KOPT-K1 (cell line): ENCODE results near the gene LMNTD1.
"Not testable (repeated sequence)": the region's sequence is repeated elsewhere in the genome, so short reads cannot be mapped to it uniquely, and the experiment has no call there.

Experiments used
- H3K27ac ChIP-seq: fragments of 200-600 bp; sonication (generic); 2 replicates; pipeline ENCODE4 v1.5.1; 2016; ENCODE audit warnings: antibody characterized with exemption, mild to moderate bottlenecking, low read depth, low read length; ENCODE audit not compliant: poor library complexity, severe bottlenecking
- H3K36me3 ChIP-seq: fragments of 200-600 bp; sonication (generic); 2 replicates; pipeline ENCODE4 v1.5.1; 2017; ENCODE audit warnings: antibody characterized with exemption, mild to moderate bottlenecking, low read length, moderate library complexity; ENCODE audit not compliant: insufficient read depth
- H3K9me3 ChIP-seq: fragments of 200-600 bp; sonication (generic); 2 replicates; pipeline ENCODE4 v1.5.1; 2017; ENCODE audit warnings: antibody characterized with exemption, low read length, mild to moderate bottlenecking; ENCODE audit not compliant: insufficient read depth, poor library complexity, severe bottlenecking

Gene LMNTD1

DNA sequence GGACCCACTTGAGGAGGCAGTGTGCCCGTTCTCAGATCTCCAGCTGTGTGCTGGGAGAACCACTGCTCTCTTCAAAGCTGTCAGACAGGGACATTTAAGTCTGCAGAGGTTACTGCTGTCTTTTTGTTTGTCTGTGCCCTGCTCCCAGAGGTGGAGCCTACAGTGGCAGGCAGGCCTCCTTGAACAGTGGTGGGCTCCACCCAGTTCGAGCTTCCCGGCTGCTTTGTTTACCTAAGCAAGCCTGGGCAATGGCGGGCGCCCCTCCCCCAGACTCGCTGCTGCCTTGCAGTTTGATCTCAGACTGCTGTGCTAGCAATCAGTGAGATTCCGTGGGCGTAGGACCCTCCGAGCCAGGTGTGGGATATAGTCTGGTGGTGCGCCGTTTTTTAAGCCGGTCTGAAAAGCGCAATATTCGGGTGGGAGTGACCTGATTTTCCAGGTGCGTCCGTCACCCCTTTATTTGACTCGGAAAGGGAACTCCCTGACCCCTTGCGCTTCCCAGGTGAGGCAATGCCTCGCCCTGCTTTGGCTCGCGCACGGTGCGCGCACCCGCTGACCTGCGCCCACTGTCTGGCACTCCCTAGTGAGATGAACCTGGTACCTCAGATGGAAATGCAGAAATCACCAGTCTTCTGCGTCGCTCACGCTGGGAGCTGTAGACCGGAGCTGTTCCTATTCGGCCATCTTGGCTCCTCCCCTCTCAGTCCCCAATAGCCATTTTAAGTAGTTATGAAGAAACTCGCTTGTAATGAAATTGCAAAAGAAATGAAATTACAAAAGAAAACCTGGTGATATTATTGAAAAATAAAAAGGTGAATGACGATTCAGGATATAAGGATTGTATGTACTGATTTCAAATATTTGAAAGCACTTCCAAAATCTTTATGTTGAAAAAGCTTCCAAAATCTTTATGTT lies 63.9 kb downstream of the LMNTD1 start:
- H3K27ac ChIP-seq, H3K36me3 ChIP-seq, H3K9me3 ChIP-seq: not testable (repeated sequence)

DNA sequence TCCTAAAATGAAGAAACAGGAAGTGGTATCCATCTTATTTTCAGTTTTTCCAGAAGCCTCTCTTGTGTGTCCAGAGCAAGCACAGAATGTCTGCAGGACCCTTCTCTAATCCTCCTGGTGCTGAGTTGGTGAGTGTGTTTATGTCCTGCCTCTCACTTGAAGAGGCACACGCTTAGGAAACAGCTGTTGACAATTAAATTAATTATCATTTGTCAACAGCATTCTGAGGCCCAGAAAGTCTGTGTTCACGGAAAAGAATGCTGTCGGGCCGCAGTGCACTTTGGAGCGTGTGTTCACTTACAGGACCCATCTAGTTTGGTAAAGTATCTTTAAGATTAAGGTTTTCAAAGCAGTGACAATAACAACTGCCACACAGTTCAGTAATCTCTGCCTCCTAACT lies 70.5 kb downstream of the LMNTD1 start:
- no peaks in the 10 kb centered on the region for H3K9me3 ChIP-seq
- H3K27ac ChIP-seq = no peak overlapping the region
- H3K36me3 ChIP-seq = no peaks in the 10 kb centered on the region

DNA sequence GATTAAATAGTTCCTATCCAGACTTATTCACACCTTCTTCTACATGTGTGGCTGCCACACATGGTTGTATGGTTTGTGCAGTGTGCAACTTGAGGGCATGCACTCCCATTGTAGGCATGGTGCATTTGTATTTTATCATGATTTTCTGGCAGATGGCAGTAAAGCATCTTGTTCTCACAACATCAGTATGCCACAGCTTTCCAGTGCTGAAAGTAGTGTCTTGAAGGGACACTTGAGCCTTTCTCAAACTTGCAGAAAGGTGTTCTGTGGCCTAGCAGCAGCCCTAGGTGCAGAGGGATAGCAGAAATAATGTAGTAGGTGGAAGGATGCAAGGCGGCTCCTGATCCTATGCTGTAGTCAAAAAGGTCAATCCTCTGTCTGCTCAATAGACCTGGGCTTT lies 72.9 kb downstream of the LMNTD1 start:
- Histone ChIP-seq H3K27ac (no peak overlapping the region), H3K36me3 (no peaks in the 10 kb centered on the region), H3K9me3 (no peaks in the 10 kb centered on the region)

- Histone ChIP-seq H3K36me3 (no peaks in the 10 kb centered on the region), H3K9me3 (no peaks in the 10 kb centered on the region), H3K27ac (no peak overlapping the region)
These were observed 75.9 kb downstream of the LMNTD1 start for GRCh38 chr12:25477217-25477616.

DNA sequence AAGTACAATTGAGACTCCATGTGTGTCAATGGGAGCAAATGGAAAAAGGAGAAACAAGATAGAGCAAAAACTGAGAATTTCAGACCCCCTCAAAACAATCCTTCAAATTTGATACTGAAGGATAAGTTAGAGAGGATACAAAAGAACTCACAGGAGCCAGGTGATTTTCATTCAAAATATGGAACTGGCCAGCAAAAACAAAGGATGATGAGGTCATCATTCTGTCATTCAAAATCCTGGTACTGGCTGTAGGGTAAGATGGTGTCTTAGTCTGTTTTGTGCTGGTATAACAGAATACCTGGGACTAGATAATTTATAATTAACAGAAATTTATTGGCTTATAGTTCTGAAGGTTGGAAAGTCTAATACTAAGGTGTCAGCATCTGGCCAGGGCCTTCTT lies 80.6 kb downstream of the LMNTD1 start:
- H3K36me3 ChIP-seq = no peaks in the 10 kb centered on the region
- no peaks in the 10 kb centered on the region for H3K9me3 ChIP-seq
- no peak overlapping the region for H3K27ac ChIP-seq

DNA sequence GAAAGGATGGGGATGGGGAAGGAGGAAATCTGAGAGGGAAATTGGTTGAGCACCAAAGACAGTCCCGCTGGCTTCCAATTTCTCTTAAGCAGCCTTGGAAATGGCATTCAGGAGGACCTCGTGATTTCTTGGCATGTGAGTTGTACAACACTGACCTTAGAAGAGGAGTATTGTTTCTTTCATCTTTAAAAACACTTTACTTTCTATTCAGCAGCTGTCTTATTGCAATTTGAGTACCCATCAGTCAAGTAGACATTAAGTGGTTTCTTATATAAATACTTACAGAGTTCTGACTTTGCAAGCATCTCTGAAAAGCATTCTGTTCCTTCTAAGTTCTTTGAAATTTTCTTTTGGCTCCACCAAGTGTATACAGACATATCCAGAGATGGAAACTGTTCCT lies 83.2 kb downstream of the LMNTD1 start:
- no peaks in the 10 kb centered on the region for H3K36me3 ChIP-seq
- no peak overlapping the region for H3K27ac ChIP-seq
- no peaks in the 10 kb centered on the region for H3K9me3 ChIP-seq

DNA sequence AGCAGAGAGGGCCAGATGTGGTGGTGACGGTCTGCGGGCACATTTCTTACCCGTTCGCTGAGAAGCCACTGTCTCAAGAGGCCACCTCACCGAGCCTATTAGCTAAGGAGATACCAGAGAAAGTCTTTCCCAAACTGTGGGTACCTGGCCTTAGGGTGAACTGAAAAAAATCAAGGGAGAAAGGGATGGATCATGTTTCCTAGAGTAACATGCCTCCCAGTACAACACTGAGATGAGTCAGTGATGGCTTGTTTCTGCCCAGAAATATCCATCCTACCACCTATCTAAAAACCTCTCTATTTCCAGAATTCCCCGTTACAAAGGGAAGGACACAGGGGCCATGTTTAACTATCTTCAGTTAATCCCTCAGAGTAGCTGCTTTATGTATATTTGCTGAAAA lies 83.7 kb downstream of the LMNTD1 start:
- Histone ChIP-seq H3K36me3 (no peaks in the 10 kb centered on the region), H3K27ac (no peak overlapping the region), H3K9me3 (no peaks in the 10 kb centered on the region)

DNA sequence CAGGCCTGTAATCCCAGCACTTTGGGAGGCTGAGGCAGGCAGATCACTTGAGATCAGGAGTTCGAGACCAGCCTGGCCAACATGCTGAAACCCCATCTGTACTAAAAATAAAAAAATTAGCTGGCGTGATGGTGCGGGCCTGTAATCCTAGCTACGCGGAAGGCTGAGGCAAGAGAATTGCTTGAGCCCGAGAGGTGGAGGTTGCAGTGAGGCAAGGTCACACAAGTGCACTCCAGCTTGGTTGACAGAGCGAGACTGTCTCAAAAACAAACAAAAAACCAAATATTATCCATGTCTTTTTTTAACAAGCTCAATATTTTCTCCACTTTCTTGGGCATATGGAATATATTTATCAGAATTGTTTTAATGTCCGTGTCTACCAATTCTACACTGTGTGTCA lies 89.6 kb downstream of the LMNTD1 start:
- no peaks in the 10 kb centered on the region for H3K36me3 ChIP-seq
- no peaks in the 10 kb centered on the region for H3K9me3 ChIP-seq
- no peak overlapping the region for H3K27ac ChIP-seq

GRCh38 chr12:25463005-25463404 lies 90.1 kb downstream of the LMNTD1 start:
- Histone ChIP-seq H3K36me3 (no peaks in the 10 kb centered on the region), H3K9me3 (no peaks in the 10 kb centered on the region), H3K27ac (no peak overlapping the region)

DNA sequence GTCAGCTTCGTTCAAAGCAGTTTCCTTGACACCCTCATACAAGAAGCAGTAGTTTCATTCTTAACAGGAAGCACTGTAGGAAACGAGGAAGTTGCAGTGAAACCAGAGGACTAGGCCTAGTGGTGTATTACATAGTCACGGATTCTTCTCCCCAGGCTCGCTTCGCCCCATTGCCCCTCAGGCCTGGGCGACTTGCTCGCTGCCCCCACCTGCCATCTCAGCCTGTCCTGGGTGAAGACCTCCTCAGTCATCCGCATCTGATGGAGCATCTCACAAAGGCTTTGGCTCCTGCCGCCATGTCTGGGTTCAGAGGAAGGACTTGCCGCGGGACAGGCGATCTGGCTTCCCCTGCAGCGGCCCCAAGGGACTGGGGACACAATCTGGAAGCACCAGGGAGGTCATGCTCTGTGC lies 93.5 kb downstream of the LMNTD1 start:
- Histone ChIP-seq H3K9me3 (no peaks in the 10 kb centered on the region), H3K27ac (no peak overlapping the region), H3K36me3 (no peaks in the 10 kb centered on the region)

- Histone ChIP-seq H3K9me3 (no peaks in the 10 kb centered on the region), H3K27ac (no peak overlapping the region)
These were observed 95.0 kb downstream of the LMNTD1 start for GRCh38 chr12:25458047-25458552.

GRCh38 chr12:25456474-25456873 lies 96.6 kb downstream of the LMNTD1 start:
- Histone ChIP-seq H3K36me3 (no peaks in the 10 kb centered on the region), H3K27ac (no peak overlapping the region), H3K9me3 (no peaks in the 10 kb centered on the region)

More at GRCh38 chr12:25458047-25458552, 95.0 kb downstream of the LMNTD1 start:
- no peaks in the 10 kb centered on the region for H3K36me3 ChIP-seq

DNA sequence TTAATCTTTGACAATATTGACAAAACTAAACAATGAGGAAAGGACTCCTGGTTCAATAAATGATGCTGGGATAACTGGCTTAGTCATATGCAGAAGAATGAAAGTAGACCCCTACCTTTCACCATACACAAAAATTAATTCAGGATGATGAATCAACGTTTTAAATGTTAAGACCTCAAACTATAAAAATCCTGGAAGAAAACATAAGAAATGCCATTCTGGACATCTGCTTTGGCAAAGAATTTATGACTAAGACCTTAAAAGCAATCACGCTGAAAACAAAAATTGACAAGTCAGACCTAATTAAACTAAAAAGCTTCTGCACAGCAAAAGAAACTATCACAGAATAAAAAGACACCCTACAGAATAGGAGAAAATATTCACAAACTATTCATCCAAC lies 97.4 kb downstream of the LMNTD1 start:
- Histone ChIP-seq H3K36me3 (no peaks in the 10 kb centered on the region), H3K27ac (no peak overlapping the region), H3K9me3 (no peaks in the 10 kb centered on the region)

- no peak overlapping the region for H3K27ac ChIP-seq
- no peaks in the 10 kb centered on the region for H3K9me3 ChIP-seq
- H3K36me3 ChIP-seq = no peaks in the 10 kb centered on the region
These were observed 104.1 kb downstream of the LMNTD1 start for GRCh38 chr12:25449007-25449406.

GRCh38 chr12:25447046-25447445 lies 106.0 kb downstream of the LMNTD1 start:
- no peak overlapping the region for H3K27ac ChIP-seq
- no peaks in the 10 kb centered on the region for H3K9me3 ChIP-seq
- no peaks in the 10 kb centered on the region for H3K36me3 ChIP-seq

DNA sequence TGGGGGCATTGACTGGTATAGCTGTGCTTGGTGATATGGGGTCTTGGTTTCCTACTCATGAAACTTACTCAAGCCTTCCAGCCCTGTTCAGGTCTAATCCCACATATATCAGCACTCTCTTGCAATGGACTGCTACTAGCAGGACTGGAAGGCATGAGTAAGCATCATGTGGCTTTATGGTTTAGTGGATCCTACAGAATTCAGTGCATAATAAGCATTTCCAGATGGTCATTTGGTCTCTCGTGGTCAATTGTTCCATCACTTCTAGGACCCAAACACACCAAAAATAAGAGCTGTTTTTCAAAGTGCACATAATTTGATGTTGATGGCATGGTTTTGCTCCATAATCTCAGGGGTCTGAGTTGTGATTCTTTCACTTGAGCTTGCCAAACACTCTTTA lies 114.4 kb downstream of the LMNTD1 start:
- H3K9me3 ChIP-seq = no peaks in the 10 kb centered on the region
- H3K27ac ChIP-seq = no peak overlapping the region
- no peaks in the 10 kb centered on the region for H3K36me3 ChIP-seq
